MM.1S (cell line): ENCODE measurements around the gene ZNF121.

Experiments used
- CTCF ChIP-seq: fragments of 300-600 bp; sonication (generic); IDR thresholded peaks from 2 replicates; pipeline ENCODE4 v1.5.1; 2016; ENCODE audit warnings: antibody characterized with exemption, low read length, mixed read lengths
- EZH2 ChIP-seq: fragments of 300-600 bp; sonication (generic); optimal IDR thresholded peaks from 2 replicates; pipeline ENCODE3; 2017; ENCODE audit warnings: low read depth, mild to moderate bottlenecking, antibody characterized with exemption, low read length, mixed read lengths

DNA sequence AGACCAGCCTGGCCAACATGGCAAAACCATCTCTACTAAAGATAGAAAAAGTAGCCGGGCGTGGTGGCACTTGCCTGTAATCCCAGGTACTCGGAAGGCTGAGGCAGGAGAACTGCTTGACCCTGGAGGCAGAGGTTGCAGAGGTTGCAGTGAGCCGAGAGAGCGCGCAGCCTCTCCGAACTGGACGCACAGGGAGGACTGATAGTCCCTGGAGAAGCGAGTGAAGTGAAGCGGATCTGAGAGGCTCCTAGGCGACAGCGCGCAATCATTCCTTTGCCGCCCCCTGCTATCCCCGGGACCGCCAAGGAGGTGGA, 36.5 kb upstream of the ZNF121 start:
- TF ChIP-seq CTCF (no peak), EZH2 (no peak)
